AG10803 (cell line): ENCODE results near the gene FAM20B.

Experiments
- DNase-seq: peaks from one replicate; pipeline ENCODE4 v3.0.0; 2010; ENCODE audit warnings: low read depth
- H3K4me3 ChIP-seq: 2 replicates; pipeline ENCODE4 v1.5.1; 2011; ENCODE audit warnings: mild to moderate bottlenecking, low read length, control low read depth
- TF ChIP-seq, protein P1 (sequence below): conservative IDR thresholded peaks from 2 replicates; pipeline ENCODE4 v1.5.1; 2011; ENCODE audit warnings: mild to moderate bottlenecking, low read length, control low read depth, inconsistent platforms

FAM20B gene

DNA sequence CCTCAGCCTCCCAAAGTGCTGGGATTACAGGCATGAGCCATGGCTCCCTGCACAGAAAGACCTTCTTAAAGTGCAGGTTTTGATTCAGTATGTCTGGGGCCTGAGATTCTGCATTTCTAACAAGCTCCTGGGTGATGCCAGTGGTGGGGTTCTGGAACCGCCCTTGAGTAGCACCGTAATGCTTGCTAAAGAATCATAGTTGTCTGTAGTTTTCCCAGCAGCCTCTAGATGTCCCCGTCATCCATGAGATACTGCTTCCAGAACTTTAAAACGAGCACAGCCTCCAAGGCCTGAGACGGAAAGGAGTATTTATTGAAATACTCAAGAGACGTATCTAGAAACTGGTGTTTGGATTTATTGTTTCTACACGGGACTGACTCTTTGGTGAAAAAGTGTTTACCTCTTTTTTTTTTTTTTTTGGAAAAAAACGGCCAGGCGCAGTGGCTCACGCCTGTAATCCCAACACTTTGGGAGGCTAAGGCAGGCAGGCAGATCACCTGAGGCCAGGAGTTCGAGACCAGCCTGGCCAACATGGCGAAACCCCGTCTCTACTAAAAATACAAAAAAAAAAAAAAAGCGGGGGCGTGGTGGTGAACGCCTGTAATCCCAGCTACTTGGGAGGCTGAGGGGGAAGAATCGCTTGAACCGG is 53.5 kb downstream of the FAM20B start:
- peak; percentile 80 for DNase-seq
- H3K4me3 ChIP-seq, result no peak overlapping the region
- TF ChIP-seq, protein P1, sequence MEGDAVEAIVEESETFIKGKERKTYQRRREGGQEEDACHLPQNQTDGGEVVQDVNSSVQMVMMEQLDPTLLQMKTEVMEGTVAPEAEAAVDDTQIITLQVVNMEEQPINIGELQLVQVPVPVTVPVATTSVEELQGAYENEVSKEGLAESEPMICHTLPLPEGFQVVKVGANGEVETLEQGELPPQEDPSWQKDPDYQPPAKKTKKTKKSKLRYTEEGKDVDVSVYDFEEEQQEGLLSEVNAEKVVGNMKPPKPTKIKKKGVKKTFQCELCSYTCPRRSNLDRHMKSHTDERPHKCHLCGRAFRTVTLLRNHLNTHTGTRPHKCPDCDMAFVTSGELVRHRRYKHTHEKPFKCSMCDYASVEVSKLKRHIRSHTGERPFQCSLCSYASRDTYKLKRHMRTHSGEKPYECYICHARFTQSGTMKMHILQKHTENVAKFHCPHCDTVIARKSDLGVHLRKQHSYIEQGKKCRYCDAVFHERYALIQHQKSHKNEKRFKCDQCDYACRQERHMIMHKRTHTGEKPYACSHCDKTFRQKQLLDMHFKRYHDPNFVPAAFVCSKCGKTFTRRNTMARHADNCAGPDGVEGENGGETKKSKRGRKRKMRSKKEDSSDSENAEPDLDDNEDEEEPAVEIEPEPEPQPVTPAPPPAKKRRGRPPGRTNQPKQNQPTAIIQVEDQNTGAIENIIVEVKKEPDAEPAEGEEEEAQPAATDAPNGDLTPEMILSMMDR, result peak; percentile 83

DNA sequence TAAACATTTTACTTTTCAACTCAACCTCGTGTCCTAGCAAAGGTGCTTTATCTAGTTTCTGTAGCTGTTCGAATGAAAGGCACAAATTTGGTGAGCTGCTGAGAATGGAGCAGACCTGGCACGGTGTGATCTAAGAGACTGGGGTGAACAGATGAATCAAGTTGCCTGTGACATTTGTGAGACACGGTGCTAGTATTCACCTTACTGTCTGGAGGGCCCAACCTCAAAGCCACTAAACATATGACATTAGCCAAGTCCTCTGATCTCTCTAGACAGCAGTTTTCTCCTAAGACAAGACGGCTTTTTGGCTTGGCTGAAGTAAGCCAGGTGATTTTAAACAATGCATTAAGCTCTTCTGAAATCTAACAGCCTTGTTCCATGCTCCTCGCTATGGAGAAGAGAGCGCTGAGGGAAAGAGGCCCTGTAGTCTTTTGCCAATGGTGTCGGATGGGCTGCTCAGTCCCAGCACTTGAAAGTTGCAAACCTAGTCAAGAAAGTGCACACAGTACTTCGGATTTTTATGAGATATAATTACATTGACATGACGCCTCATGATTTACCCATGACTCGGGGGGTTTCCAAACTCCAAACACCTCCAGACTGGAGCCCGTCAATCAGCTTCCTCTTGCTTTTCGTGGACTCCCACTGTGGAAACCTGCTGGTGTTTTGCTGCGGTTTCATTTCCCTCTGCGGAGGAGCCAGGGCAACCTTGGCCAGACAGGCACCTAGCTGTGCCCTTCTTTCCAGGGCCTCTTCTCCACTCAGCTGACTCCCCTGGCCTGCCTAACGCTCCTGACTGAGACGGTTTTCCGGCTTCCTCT is 55.4 kb downstream of the FAM20B start:
- DNase-seq, result no peak
- TF ChIP-seq, protein P1, result no peak
- H3K4me3 ChIP-seq, result peak overlapping the region; percentile 92

GRCh38 chr1:179081687-179082332 is 56.1 kb downstream of the FAM20B start, which contains the start of gene TOR3A:
TSS of gene TOR3A (plus strand) at chr1:179082070. CDS start at chr1:179082129, 59 bp downstream.
- peak within 1 kb of the TSS; percentile 92 for H3K4me3 ChIP-seq

GRCh38 chr1:179082333-179082998 is 56.8 kb downstream of the FAM20B start:
- DNase-seq, result no peak
- peak overlapping the region; percentile 92 for H3K4me3 ChIP-seq
- TF ChIP-seq, protein P1, result no peak

More at GRCh38 chr1:179081687-179082332, 56.1 kb downstream of the FAM20B start, which contains the start of gene TOR3A:
- DNase-seq, result peak; percentile 84
- TF ChIP-seq, protein P1, result no peak

- peak; percentile 35 for DNase-seq
- TF ChIP-seq, protein P1, result no peak
- peak overlapping the region; percentile 92 for H3K4me3 ChIP-seq
These were observed 57.3 kb downstream of the FAM20B start for GRCh38 chr1:179082999-179083335.

- peak overlapping the region; percentile 92 for H3K4me3 ChIP-seq
- TF ChIP-seq, protein P1, result no peak
- no peak for DNase-seq
These were observed 57.8 kb downstream of the FAM20B start for GRCh38 chr1:179083533-179083932.
